ENCODE measurements around the gene ACCS.

ACCS gene

GRCh38 chr11:44120169-44120568 lies 54.1 kb downstream of the ACCS start:
- peak overlapping the region in 1 of 5 donors; percentile 48 for H3K9ac ChIP-seq (ENCODE audit: low read length in 5 of 5)
- H3K27me3 ChIP-seq (ENCODE audit: control insufficient read depth in 5 of 5, insufficient read depth in 4 of 5, low read length in 5 of 5) = no peaks in the 10 kb centered on the region
- no peak overlapping the region for H3K27ac ChIP-seq (ENCODE audit: low read depth, low read length)
- H3K4me1 ChIP-seq (ENCODE audit: control insufficient read depth in 5 of 5, insufficient read depth in 5 of 5, low read length in 5 of 5) = peaks cover 0 to 4% (median 0%) of the 10 kb centered on the region in 5 donors
- H3K9me3 ChIP-seq (ENCODE audit: control insufficient read depth in 5 of 5, low read length in 5 of 5) = no peaks in the 10 kb centered on the region
- peaks cover 20 to 44% (median 28%) of the 10 kb centered on the region in 5 donors for H3K36me3 ChIP-seq (ENCODE audit: control insufficient read depth in 5 of 5, insufficient read depth in 5 of 5, low read length in 5 of 5)
- H3K4me3 ChIP-seq (ENCODE audit: low read depth in 1 of 5, low read length in 5 of 5) = no peak overlapping the region

DNA sequence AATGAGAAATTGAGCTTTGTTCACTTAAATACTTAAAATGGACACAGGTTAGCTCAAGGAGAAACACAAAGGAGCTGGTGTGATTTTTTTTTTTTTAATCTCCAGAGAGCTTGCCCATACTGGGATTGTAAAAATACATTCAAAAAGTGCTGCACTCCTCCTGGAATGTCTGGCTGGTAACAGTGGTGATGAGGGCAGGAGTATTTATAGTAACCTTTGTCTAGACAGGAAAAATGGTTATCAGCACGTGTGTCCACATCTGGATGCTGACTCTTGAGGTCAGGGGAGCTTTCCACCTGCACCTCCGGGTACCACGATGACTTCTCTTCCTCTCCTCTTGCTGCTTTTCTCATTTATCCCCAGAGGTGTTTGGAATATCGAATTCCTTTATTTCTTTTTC lies 59.5 kb downstream of the ACCS start:
- no peaks in the 10 kb centered on the region for H3K27me3 ChIP-seq (ENCODE audit: control insufficient read depth in 5 of 5, insufficient read depth in 4 of 5, low read length in 5 of 5)
- H3K4me3 ChIP-seq (ENCODE audit: low read depth in 1 of 5, low read length in 5 of 5) = no peak overlapping the region
- H3K9me3 ChIP-seq (ENCODE audit: control insufficient read depth in 5 of 5, low read length in 5 of 5) = no peaks in the 10 kb centered on the region
- H3K36me3 ChIP-seq (ENCODE audit: control insufficient read depth in 5 of 5, insufficient read depth in 5 of 5, low read length in 5 of 5) = peaks cover 37 to 70% (median 63%) of the 10 kb centered on the region in 5 donors
- H3K27ac ChIP-seq (ENCODE audit: low read depth, low read length) = no peak overlapping the region
- no peaks in the 10 kb centered on the region for H3K4me1 ChIP-seq (ENCODE audit: control insufficient read depth in 5 of 5, insufficient read depth in 5 of 5, low read length in 5 of 5)
- H3K9ac ChIP-seq (ENCODE audit: low read length in 5 of 5) = no peak overlapping the region

GRCh38 chr11:44126304-44126703 lies 60.2 kb downstream of the ACCS start:
- Histone ChIP-seq H3K9ac (ENCODE audit: low read length in 5 of 5) (no peak overlapping the region), H3K4me3 (ENCODE audit: low read depth in 1 of 5, low read length in 5 of 5) (no peak overlapping the region), H3K27ac (ENCODE audit: low read depth, low read length) (no peak overlapping the region), H3K27me3 (ENCODE audit: control insufficient read depth in 5 of 5, insufficient read depth in 4 of 5, low read length in 5 of 5) (no peaks in the 10 kb centered on the region), H3K36me3 (ENCODE audit: control insufficient read depth in 5 of 5, insufficient read depth in 5 of 5, low read length in 5 of 5) (peaks cover 41 to 78% (median 67%) of the 10 kb centered on the region in 5 donors), H3K9me3 (ENCODE audit: control insufficient read depth in 5 of 5, low read length in 5 of 5) (no peaks in the 10 kb centered on the region), H3K4me1 (ENCODE audit: control insufficient read depth in 5 of 5, insufficient read depth in 5 of 5, low read length in 5 of 5) (no peaks in the 10 kb centered on the region)

DNA sequence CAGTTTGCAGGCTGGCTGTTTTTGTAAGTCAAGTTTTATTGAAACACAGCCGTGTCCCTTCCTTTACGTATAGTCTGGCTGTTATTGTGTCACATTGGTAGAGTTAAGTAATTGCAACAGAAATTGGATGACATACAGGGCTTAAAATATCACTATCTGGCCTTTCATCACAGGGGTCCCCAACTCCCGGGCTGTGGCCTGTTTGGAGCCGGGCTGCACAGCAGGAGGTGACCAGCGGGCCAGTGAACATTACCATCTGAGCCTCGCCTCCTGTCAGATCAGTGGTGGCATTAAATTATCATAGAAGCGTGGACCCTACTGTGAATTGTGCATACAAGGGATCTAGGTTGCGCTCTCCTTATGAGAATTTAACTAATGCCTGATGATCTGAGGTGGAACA lies 61.1 kb downstream of the ACCS start:
- Histone ChIP-seq H3K27ac (ENCODE audit: low read depth, low read length) (no peak overlapping the region), H3K9me3 (ENCODE audit: control insufficient read depth in 5 of 5, low read length in 5 of 5) (no peaks in the 10 kb centered on the region), H3K4me3 (ENCODE audit: low read depth in 1 of 5, low read length in 5 of 5) (no peak overlapping the region), H3K27me3 (ENCODE audit: control insufficient read depth in 5 of 5, insufficient read depth in 4 of 5, low read length in 5 of 5) (no peaks in the 10 kb centered on the region), H3K36me3 (ENCODE audit: control insufficient read depth in 5 of 5, insufficient read depth in 5 of 5, low read length in 5 of 5) (peaks cover 41 to 75% (median 69%) of the 10 kb centered on the region in 5 donors), H3K4me1 (ENCODE audit: control insufficient read depth in 5 of 5, insufficient read depth in 5 of 5, low read length in 5 of 5) (peaks cover 0 to 1% (median 0%) of the 10 kb centered on the region in 5 donors), H3K9ac (ENCODE audit: low read length in 5 of 5) (no peak overlapping the region)

- no peak overlapping the region for H3K27ac ChIP-seq (ENCODE audit: low read depth, low read length)
- H3K9me3 ChIP-seq (ENCODE audit: control insufficient read depth in 5 of 5, low read length in 5 of 5) = no peaks in the 10 kb centered on the region
- H3K27me3 ChIP-seq (ENCODE audit: control insufficient read depth in 5 of 5, insufficient read depth in 4 of 5, low read length in 5 of 5) = no peaks in the 10 kb centered on the region
- H3K4me3 ChIP-seq (ENCODE audit: low read depth in 1 of 5, low read length in 5 of 5) = no peak overlapping the region
- peaks cover 41 to 82% (median 71%) of the 10 kb centered on the region in 5 donors for H3K36me3 ChIP-seq (ENCODE audit: control insufficient read depth in 5 of 5, insufficient read depth in 5 of 5, low read length in 5 of 5)
- H3K4me1 ChIP-seq (ENCODE audit: control insufficient read depth in 5 of 5, insufficient read depth in 5 of 5, low read length in 5 of 5) = peaks cover 0 to 4% (median 0%) of the 10 kb centered on the region in 5 donors
- no peak overlapping the region for H3K9ac ChIP-seq (ENCODE audit: low read length in 5 of 5)
Measured at GRCh38 chr11:44128729-44129128, 62.7 kb downstream of the ACCS start.

DNA sequence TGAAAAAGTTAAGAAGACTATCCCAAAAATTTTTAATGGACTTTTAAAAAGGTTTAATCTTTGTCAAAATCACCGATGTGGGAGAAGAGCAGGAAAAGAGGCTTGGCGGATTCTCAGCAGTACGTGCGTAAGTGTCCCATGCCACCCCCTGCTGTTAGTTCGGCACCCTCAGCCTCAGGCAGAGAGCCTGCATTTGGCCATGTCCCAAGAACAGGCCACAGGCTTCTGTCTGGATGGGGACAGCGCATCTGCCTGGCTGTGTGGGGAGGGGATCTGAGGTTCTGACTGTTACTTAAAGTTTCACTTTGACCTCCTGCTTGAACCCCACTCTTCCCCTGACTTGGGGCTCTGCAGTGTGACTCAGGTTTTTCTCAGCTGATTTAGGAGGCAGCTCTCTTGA lies 64.7 kb downstream of the ACCS start:
- Histone ChIP-seq H3K27ac (ENCODE audit: low read depth, low read length) (no peak overlapping the region), H3K4me1 (ENCODE audit: control insufficient read depth in 5 of 5, insufficient read depth in 5 of 5, low read length in 5 of 5) (peaks cover 0 to 5% (median 0%) of the 10 kb centered on the region in 5 donors), H3K9me3 (ENCODE audit: control insufficient read depth in 5 of 5, low read length in 5 of 5) (no peaks in the 10 kb centered on the region), H3K27me3 (ENCODE audit: control insufficient read depth in 5 of 5, insufficient read depth in 4 of 5, low read length in 5 of 5) (no peaks in the 10 kb centered on the region), H3K4me3 (ENCODE audit: low read depth in 1 of 5, low read length in 5 of 5) (no peak overlapping the region), H3K9ac (ENCODE audit: low read length in 5 of 5) (no peak overlapping the region), H3K36me3 (ENCODE audit: control insufficient read depth in 5 of 5, insufficient read depth in 5 of 5, low read length in 5 of 5) (peaks cover 32 to 70% (median 58%) of the 10 kb centered on the region in 5 donors)

- Histone ChIP-seq H3K36me3 (ENCODE audit: control insufficient read depth in 5 of 5, insufficient read depth in 5 of 5, low read length in 5 of 5) (peaks cover 14 to 43% (median 36%) of the 10 kb centered on the region in 5 donors), H3K9ac (ENCODE audit: low read length in 5 of 5) (no peak overlapping the region), H3K4me1 (ENCODE audit: control insufficient read depth in 5 of 5, insufficient read depth in 5 of 5, low read length in 5 of 5) (peaks cover 0 to 19% (median 14%) of the 10 kb centered on the region in 5 donors), H3K27me3 (ENCODE audit: control insufficient read depth in 5 of 5, insufficient read depth in 4 of 5, low read length in 5 of 5) (no peaks in the 10 kb centered on the region), H3K27ac (ENCODE audit: low read depth, low read length) (no peak overlapping the region), H3K4me3 (ENCODE audit: low read depth in 1 of 5, low read length in 5 of 5) (no peak overlapping the region), H3K9me3 (ENCODE audit: control insufficient read depth in 5 of 5, low read length in 5 of 5) (no peaks in the 10 kb centered on the region)
Measured at GRCh38 chr11:44133335-44133946, 67.4 kb downstream of the ACCS start.

All from subcutaneous abdominal adipose tissue (tissue), 5 donors.